Fibroblast of the conjunctiva (primary cell): ENCODE measurements around the gene CSNK1A1.
"Not testable (repeated sequence)": the region's sequence is repeated elsewhere in the genome, so short reads cannot be mapped to it uniquely, and the experiment has no call there.

Experiments
- DNase-seq: peaks from one replicate; pipeline ENCODE4 v3.0.0-alpha.2; 2010; ENCODE audit warnings: low read depth

Gene CSNK1A1

GRCh38 chr5:149456597-149457392 lies 94.4 kb downstream of the CSNK1A1 start:
- no peak for DNase-seq

GRCh38 chr5:149455889-149456409 lies 95.3 kb downstream of the CSNK1A1 start:
- peak; percentile 42 for DNase-seq

- DNase-seq: no peak
Observed at GRCh38 chr5:149453618-149454415, 97.4 kb downstream of the CSNK1A1 start.

- DNase-seq: peak; percentile 64
Observed at GRCh38 chr5:149452665-149453617, 98.3 kb downstream of the CSNK1A1 start.

DNA sequence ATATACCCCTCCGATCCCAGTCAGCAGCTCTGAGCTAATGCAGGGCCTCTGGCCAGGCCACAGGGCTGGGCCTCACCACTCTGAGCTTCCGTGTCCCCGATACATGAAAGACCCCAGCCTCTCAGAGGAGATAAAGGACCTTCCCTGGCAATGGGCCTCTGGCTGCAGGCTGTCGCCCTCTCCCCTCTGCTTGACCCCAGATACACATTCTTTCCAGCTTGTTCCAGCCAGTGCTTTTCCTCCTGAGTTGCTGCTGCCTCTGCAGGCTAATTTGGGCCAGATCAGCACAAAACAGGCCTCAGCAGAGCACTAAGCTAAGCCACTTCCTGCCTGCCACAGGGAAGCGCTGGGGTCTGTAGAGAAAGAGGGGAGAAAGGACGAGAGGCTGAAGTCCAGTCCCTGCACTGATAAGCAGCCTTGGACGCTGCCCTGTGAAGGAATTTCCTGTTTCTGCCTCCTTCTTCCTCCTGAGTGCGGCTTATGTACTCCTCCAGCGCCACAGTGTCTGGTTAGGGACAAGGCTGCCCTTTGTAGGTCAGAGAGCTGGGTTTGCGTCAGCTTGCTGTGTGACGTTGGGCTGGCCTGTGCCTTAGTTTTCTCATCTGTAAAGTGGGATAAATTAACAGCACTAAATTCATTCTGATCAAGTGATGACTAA lies 99.1 kb downstream of the CSNK1A1 start:
- no peak for DNase-seq

GRCh38 chr5:149450199-149450598 lies 101.0 kb downstream of the CSNK1A1 start:
- no peak for DNase-seq

DNA sequence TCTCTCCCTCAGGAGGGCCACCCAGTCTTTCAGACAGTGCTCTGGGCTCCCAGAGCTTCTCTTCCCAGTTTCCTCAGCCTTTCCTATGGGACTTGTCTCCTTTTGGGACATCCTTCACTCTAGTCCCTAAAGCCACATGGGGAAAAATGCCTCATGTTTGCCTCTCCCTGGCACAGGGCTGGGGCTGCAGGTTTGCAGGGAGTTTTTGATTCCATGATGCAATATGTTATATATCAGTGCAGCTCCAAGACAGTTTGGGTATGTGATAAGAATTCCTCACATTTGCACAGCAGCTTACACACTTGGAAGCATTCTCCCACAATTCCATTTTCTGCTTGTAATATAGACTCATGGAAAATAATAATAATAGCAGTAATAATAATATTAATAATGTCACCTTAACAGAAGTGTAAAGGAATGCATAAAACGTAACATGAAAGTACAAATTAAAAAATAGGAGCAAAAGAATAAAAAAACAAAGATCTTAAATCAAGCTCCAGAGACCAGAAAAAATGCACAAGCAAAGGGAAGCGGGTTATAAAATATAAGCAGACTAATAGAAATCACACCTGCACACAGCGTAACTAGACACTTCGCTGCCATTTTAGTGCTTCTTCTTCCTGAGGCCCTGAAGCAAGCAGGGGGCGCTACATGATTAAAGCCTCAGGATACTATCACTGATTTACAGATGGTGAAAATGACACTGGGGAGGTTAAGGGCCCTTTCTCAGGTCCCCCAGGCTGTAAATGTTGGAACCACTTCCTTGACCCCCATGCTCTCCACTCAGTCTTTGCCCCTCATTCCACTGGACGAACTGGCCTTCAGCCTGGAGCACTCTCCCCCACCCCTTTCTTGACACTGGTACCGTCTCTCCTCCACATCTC lies 102.2 kb downstream of the CSNK1A1 start:
- no peak for DNase-seq

GRCh38 chr5:149448431-149448830 lies 102.8 kb downstream of the CSNK1A1 start:
- DNase-seq: no peak

GRCh38 chr5:149447373-149448367 lies 103.6 kb downstream of the CSNK1A1 start:
- DNase-seq: no peak

DNA sequence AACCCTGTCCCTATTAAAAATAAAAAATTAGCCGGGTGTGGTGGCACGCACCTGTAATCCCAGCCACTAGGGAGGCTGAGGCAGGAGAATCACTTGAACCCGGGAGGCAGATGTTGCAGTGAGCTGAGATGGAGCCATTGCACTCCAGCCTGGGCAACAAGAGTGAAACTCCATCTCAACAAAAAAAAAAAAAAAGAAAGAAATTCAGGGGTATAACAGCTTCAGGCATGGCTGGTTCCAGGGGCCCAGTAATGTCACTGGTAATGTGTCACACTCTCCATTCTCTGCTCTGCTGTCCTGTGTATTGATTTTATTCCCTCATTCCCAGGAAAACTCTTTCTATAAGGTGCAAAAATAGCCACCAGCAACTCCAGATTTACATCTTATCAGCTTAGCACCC lies 104.4 kb downstream of the CSNK1A1 start:
- DNase-seq: not testable (repeated sequence)

GRCh38 chr5:149445739-149446369 lies 105.4 kb downstream of the CSNK1A1 start:
- peak; percentile 82 for DNase-seq

- no peak for DNase-seq
Observed at GRCh38 chr5:149445343-149445738, 105.9 kb downstream of the CSNK1A1 start.

- not testable (repeated sequence) for DNase-seq
Observed at GRCh38 chr5:149444430-149444829, 106.8 kb downstream of the CSNK1A1 start.

DNA sequence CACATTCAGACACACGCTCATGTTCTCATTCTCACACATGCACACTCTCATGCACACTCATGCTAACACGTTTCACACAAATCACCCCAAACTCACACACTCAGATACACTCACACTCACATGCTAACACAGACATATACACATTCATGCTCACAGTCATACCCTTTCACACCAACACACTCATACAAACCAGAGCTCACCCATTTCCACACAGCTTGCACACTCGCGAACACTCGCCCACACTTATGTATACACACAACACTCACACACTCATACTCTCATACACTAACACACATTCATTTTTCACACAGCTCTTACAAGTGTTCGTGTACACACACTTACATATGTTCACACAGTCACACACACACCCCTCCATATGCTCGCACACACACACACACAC lies 108.0 kb downstream of the CSNK1A1 start:
- no peak for DNase-seq

DNA sequence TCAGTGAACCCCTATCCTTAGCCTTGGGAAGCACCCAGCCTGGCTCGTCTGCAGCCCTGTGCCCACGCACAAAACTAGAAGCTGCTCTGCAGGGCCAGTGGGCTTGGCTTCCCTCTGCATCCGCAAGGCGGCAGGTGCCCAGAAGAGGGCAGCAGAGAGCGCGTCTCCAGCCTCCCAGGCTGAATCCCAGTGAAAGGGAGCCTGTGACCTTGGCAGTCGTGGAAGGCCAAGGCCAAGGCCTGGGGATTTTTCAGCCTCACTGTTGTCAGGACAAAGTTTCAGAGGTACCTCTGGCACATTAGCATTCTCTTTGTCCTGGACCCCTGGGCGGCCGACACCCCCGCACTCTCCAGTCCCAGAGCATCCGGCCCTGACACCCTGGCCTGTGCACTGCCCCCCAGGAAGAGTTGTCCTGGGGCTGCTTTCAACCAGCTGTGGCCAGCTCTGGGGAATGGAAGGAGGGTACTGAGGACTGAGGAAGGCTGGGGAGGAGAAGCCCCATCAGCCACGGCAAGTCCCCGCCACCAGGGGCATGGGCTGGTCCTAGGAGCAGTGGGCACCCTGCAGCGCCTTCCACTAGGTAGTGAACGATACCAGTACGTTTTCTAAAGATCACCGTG lies 108.6 kb downstream of the CSNK1A1 start:
- no peak for DNase-seq
